Thyroid gland (tissue), 4 donors: ENCODE data around the gene PPP1R9A.

ENCODE experiments used
- CTCF ChIP-seq, 6 experiments: fragments of 200-600 bp in 3 of 6; fragments of 450-650 bp in 3 of 6; sonication (generic) in 3 of 6; IDR thresholded peaks; one replicate each; pipeline ENCODE4 v1.5.1; 2016 to 2019; ENCODE audit warnings: antibody characterized with exemption in 6 of 6, mild to moderate bottlenecking in 2 of 6, inconsistent platforms in 1 of 6, moderate library complexity in 1 of 6
- POLR2A ChIP-seq, 2 donors: fragments of 450-650 bp; IDR thresholded peaks; one replicate each; pipeline ENCODE4 v1.6.1; 2017; ENCODE audit warnings: antibody characterized with exemption in 2 of 2, mild to moderate bottlenecking in 2 of 2, moderate library complexity in 1 of 2

- TF ChIP-seq CTCF (IDR thresholded peaks at IDR 0.05) = no peak
- no peak for TF ChIP-seq POLR2A (IDR thresholded peaks at IDR 0.05)
Measured at GRCh38 chr7:95102662-95103061, 195.3 kb downstream of the PPP1R9A start.
